ENCODE data around the gene SCIMP. TPM values are rescaled to one million over a fixed set of nuclear protein-coding genes. Genes with fewer than 3 reads are reported as not detected.
A peak's percentile ranks its signal among the peaks of the same experiment; 100 is the strongest.
"Not testable (repeated sequence)": the region's sequence is repeated elsewhere in the genome, so short reads cannot be mapped to it uniquely, and the experiment has no call there.

The SCIMP gene
- total RNA-seq, 1 experiment from 2014 or later = not detected

GRCh38 chr17:5249615-5250014 lies 15.0 kb upstream of the SCIMP start:
- no peak overlapping the region for H3K27ac ChIP-seq
- H3K4me3 ChIP-seq = no peak overlapping the region
- no peaks in the 10 kb centered on the region for H3K9me3 ChIP-seq (replicated peaks)
- no peaks in the 10 kb centered on the region for H3K36me3 ChIP-seq
- peak; percentile 59 to 80 for DNase-seq
- H3K27me3 ChIP-seq = no peaks in the 10 kb centered on the region
- no peaks in the 10 kb centered on the region for H3K4me1 ChIP-seq

- H3K27me3 ChIP-seq = no peaks in the 10 kb centered on the region
- no peaks in the 10 kb centered on the region for H3K4me1 ChIP-seq
- no peak overlapping the region for H3K27ac ChIP-seq
- no peak for DNase-seq
- H3K36me3 ChIP-seq = no peaks in the 10 kb centered on the region
- H3K9me3 ChIP-seq (replicated peaks) = no peaks in the 10 kb centered on the region
- H3K4me3 ChIP-seq = no peak overlapping the region
Observed at GRCh38 chr17:5248821-5249479, 14.3 kb upstream of the SCIMP start.

- Histone ChIP-seq H3K27ac (no peak overlapping the region), H3K9me3 (replicated peaks) (no peaks in the 10 kb centered on the region), H3K36me3 (no peaks in the 10 kb centered on the region), H3K4me1 (no peaks in the 10 kb centered on the region), H3K27me3 (no peaks in the 10 kb centered on the region), H3K4me3 (no peak overlapping the region)
- no peak for DNase-seq
Observed at GRCh38 chr17:5247621-5248020, 13.0 kb upstream of the SCIMP start.

- no peaks in the 10 kb centered on the region for H3K9me3 ChIP-seq (replicated peaks)
- H3K27me3 ChIP-seq = no peaks in the 10 kb centered on the region
- H3K36me3 ChIP-seq = no peaks in the 10 kb centered on the region
- no peak overlapping the region for H3K27ac ChIP-seq
- H3K4me3 ChIP-seq = no peak overlapping the region
- no peaks in the 10 kb centered on the region for H3K4me1 ChIP-seq
- DNase-seq = no peak
Observed at GRCh38 chr17:5241861-5242671, 7.4 kb upstream of the SCIMP start.

GRCh38 chr17:5239769-5240168 lies 5.1 kb upstream of the SCIMP start:
- H3K4me3 ChIP-seq; H3K36me3 ChIP-seq; H3K4me1 ChIP-seq; DNase-seq; H3K27ac ChIP-seq; H3K9me3 ChIP-seq (replicated peaks); H3K27me3 ChIP-seq: not testable (repeated sequence)

- Histone ChIP-seq H3K4me3 (no peak overlapping the region), H3K27me3 (no peaks in the 10 kb centered on the region), H3K27ac (no peak overlapping the region), H3K36me3 (no peaks in the 10 kb centered on the region), H3K9me3 (replicated peaks) (no peaks in the 10 kb centered on the region), H3K4me1 (no peaks in the 10 kb centered on the region)
- no peak for DNase-seq
Observed at GRCh38 chr17:5238333-5238732, 3.7 kb upstream of the SCIMP start.

GRCh38 chr17:5237541-5238016 lies 2.9 kb upstream of the SCIMP start:
- DNase-seq = peak; percentile 69 to 83
- Histone ChIP-seq H3K27me3 (no peaks in the 10 kb centered on the region), H3K4me1 (no peaks in the 10 kb centered on the region), H3K9me3 (replicated peaks) (no peaks in the 10 kb centered on the region), H3K27ac (no peak overlapping the region), H3K4me3 (no peak overlapping the region), H3K36me3 (no peaks in the 10 kb centered on the region)

GRCh38 chr17:5236938-5237540 lies 2.4 kb upstream of the SCIMP start:
- no peaks in the 10 kb centered on the region for H3K36me3 ChIP-seq
- no peaks in the 10 kb centered on the region for H3K9me3 ChIP-seq (replicated peaks)
- DNase-seq = no peak
- H3K27ac ChIP-seq = no peak overlapping the region
- H3K27me3 ChIP-seq = no peaks in the 10 kb centered on the region
- H3K4me3 ChIP-seq = no peak overlapping the region
- H3K4me1 ChIP-seq = no peaks in the 10 kb centered on the region

- H3K27ac ChIP-seq; H3K36me3 ChIP-seq; H3K9me3 ChIP-seq (replicated peaks); H3K27me3 ChIP-seq; DNase-seq; H3K4me1 ChIP-seq; H3K4me3 ChIP-seq: not testable (repeated sequence)
Observed at GRCh38 chr17:5233492-5233891, 1.2 kb downstream of the SCIMP start.

GRCh38 chr17:5226940-5227878 lies 7.5 kb downstream of the SCIMP start:
- no peak overlapping the region for H3K27ac ChIP-seq
- no peaks in the 10 kb centered on the region for H3K9me3 ChIP-seq (replicated peaks)
- no peaks in the 10 kb centered on the region for H3K27me3 ChIP-seq
- H3K36me3 ChIP-seq = no peaks in the 10 kb centered on the region
- H3K4me1 ChIP-seq = no peaks in the 10 kb centered on the region
- no peak for DNase-seq
- no peak overlapping the region for H3K4me3 ChIP-seq

- no peaks in the 10 kb centered on the region for H3K36me3 ChIP-seq
- no peak for DNase-seq
Observed at GRCh38 chr17:5225668-5226457, 8.8 kb downstream of the SCIMP start.

GRCh38 chr17:5221912-5222311 lies 12.7 kb downstream of the SCIMP start:
- not testable (repeated sequence) for H3K4me1 ChIP-seq; H3K27me3 ChIP-seq; H3K27ac ChIP-seq; DNase-seq; H3K9me3 ChIP-seq (replicated peaks); H3K36me3 ChIP-seq; H3K4me3 ChIP-seq

More at GRCh38 chr17:5225668-5226457, 8.8 kb downstream of the SCIMP start:
- no peaks in the 10 kb centered on the region for H3K4me1 ChIP-seq
- no peaks in the 10 kb centered on the region for H3K9me3 ChIP-seq (replicated peaks)
- H3K4me3 ChIP-seq = no peak overlapping the region
- H3K27me3 ChIP-seq = no peaks in the 10 kb centered on the region
- H3K27ac ChIP-seq = no peak overlapping the region

- Histone ChIP-seq H3K4me1 (no peaks in the 10 kb centered on the region), H3K27ac (no peak overlapping the region), H3K9me3 (replicated peaks) (no peaks in the 10 kb centered on the region), H3K36me3 (no peaks in the 10 kb centered on the region), H3K4me3 (no peak overlapping the region), H3K27me3 (no peaks in the 10 kb centered on the region)
- no peak for DNase-seq
Observed at GRCh38 chr17:5220074-5220473, 14.6 kb downstream of the SCIMP start.

GRCh38 chr17:5219536-5219935 lies 15.1 kb downstream of the SCIMP start:
- Histone ChIP-seq H3K9me3 (replicated peaks) (no peaks in the 10 kb centered on the region), H3K36me3 (no peaks in the 10 kb centered on the region), H3K27me3 (no peaks in the 10 kb centered on the region), H3K4me3 (no peak overlapping the region), H3K27ac (no peak overlapping the region), H3K4me1 (no peaks in the 10 kb centered on the region)
- no peak for DNase-seq

Data from SJCRH30 (cell line).